Stimulated activated naive B cell treated with anti-CD40 and anti-IgM and Interleukin-4, amounts not matched to agents 10 μg/mL and 1 μg/mL and 100 μg/mL, for 72 hours (primary cell): Measurements from ENCODE around the gene NADSYN1.
A peak's percentile ranks its signal among the peaks of the same experiment; 100 is the strongest.
"Not testable (repeated sequence)": the region's sequence is repeated elsewhere in the genome, so short reads cannot be mapped to it uniquely, and the experiment has no call there.

ENCODE experiments used
- ATAC-seq, 2 donors: fragments of 150-1000 bp; cut with Tn5 transposase; replicated peaks; 2 replicates each; pipeline ENCODE4 v1.10.0; 2021; ENCODE audit warnings: moderate library complexity in 1 of 2
- DNase-seq: peaks from one replicate; pipeline ENCODE4 v3.0.0; 2021
- H3K27ac Mint-ChIP-seq: one replicate; pipeline ENCODE4 v1.8.0; 2022; ENCODE audit warnings: mild to moderate bottlenecking, mixed read lengths
- H3K27me3 Mint-ChIP-seq, 2 donors: one replicate each; pipeline ENCODE4 v1.8.0; 2022; ENCODE audit warnings: mixed read lengths in 2 of 2
- H3K36me3 Mint-ChIP-seq, 2 donors: one replicate each; pipeline ENCODE4 v1.8.0; 2022; ENCODE audit warnings: mixed read lengths in 2 of 2, mild to moderate bottlenecking in 1 of 2
- H3K4me1 Mint-ChIP-seq, 2 donors: one replicate each; pipeline ENCODE4 v1.8.0; 2022; ENCODE audit warnings: mixed read lengths in 2 of 2, mild to moderate bottlenecking in 1 of 2
- H3K4me3 Mint-ChIP-seq, 2 donors: one replicate each; pipeline ENCODE4 v1.8.0; 2022; ENCODE audit warnings: mild to moderate bottlenecking in 2 of 2, mixed read lengths in 2 of 2, moderate library complexity in 1 of 2
- H3K9me3 Mint-ChIP-seq, 2 donors: one replicate each; pipeline ENCODE4 v1.8.0; 2022; ENCODE audit warnings: mixed read lengths in 2 of 2, mild to moderate bottlenecking in 1 of 2

The NADSYN1 gene

DNA sequence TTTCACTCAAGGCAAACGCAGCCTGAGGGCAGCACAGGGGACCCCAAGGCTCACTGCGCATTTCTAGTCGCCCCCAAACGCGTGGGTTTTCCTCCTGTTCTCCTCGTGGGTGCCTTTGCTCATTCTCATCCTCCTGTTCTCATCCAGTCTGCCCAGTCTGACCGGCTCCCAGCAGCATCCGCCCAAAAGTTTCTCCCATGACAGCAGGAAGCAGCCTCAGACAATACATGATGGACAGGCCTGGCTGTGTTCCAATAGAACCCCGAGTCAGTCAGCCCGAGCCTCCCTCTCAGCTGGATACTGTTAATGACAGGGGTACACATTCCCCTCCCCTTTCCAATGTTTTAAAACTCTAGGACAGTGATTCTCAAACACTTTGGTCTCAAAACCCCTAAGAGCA lies 51.5 kb downstream of the NADSYN1 start:
- Mint-ChIP-seq H3K36me3 (peaks cover 65 to 82% of the 10 kb centered on the region in 2 donors), H3K27me3 (no peaks in the 10 kb centered on the region), H3K4me1 (peaks cover 3 to 7% of the 10 kb centered on the region in 2 donors), H3K4me3 (no peak overlapping the region), H3K9me3 (peaks cover 14 to 22% of the 10 kb centered on the region in 2 donors), H3K27ac (no peak overlapping the region)
- no peak for ATAC-seq
- DNase-seq: no peak

DNA sequence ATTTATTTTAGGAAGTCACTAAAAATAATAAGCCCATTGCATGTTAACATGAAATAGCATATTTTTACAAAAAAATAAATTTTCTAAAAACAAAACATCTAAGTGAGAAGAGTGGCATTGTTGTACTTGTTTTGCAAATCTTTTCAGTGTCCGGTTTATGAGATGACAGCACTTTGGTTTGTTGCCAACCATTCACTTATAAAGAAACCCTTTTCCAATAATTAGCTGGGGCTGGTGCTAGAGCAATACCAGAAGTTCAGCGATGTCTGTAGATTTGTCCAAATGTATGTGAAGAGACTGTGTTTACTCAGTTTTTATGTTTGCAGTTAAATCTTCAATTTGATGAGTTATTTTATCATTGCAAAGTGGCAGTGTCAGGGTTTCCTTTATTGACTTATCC lies 52.0 kb downstream of the NADSYN1 start:
- H3K27me3 Mint-ChIP-seq: no peaks in the 10 kb centered on the region
- peaks cover 3 to 7% of the 10 kb centered on the region in 2 donors for H3K4me1 Mint-ChIP-seq
- H3K4me3 Mint-ChIP-seq: no peak overlapping the region
- H3K27ac Mint-ChIP-seq: no peak overlapping the region
- DNase-seq (no peak), ATAC-seq (no peak)
- H3K36me3 Mint-ChIP-seq: peaks cover 63 to 84% of the 10 kb centered on the region in 2 donors
- H3K9me3 Mint-ChIP-seq: peaks cover 19 to 27% of the 10 kb centered on the region in 2 donors

DNA sequence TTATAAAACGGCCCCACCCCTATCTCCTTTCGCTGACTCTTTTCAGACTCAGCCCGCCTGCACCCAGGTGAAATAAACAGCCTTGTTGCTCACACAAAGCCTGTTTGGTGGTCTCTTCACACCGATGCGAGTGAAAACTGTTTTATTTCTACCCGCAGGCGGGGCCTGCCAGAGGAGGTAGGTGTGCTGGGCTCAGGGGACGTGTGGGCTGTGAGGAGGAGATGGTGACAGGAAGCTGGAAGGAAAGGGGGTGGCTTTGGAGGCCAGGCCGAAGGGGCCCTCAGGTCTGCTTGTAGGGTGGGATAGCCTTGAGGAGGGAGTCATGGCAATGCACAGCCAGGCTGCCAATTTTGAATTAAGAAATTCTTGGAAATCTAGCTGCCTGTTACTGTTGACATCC lies 52.8 kb downstream of the NADSYN1 start:
- DNase-seq (no peak), ATAC-seq (no peak)
- H3K4me1 Mint-ChIP-seq: peaks cover 3 to 7% of the 10 kb centered on the region in 2 donors
- no peaks in the 10 kb centered on the region for H3K27me3 Mint-ChIP-seq
- H3K36me3 Mint-ChIP-seq: peaks cover 55 to 78% of the 10 kb centered on the region in 2 donors
- no peak overlapping the region for H3K4me3 Mint-ChIP-seq
- H3K27ac Mint-ChIP-seq: no peak overlapping the region
- H3K9me3 Mint-ChIP-seq: peaks cover 19 to 29% of the 10 kb centered on the region in 2 donors

DNA sequence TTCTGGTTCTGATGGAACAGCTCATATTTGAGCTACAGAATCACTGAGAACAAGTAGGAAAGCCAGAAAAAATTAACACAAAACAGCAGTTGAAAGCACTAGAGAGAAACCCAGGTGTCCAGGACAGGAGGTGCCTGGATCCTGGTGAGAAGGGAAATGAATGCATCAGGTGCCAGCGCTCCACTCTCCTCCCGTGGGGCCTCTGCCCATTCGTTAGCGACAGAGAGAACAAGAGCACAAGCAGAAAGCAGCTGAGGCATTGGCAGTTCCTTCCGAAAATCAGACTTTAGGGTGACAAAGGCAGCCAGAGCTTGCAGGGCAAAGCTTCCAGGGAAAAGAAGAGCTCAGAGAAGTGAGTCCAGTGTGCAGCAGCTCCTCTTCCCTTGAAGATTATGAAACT lies 54.1 kb downstream of the NADSYN1 start:
- H3K27ac Mint-ChIP-seq: no peak overlapping the region
- DNase-seq: no peak
- peaks cover 3 to 7% of the 10 kb centered on the region in 2 donors for H3K4me1 Mint-ChIP-seq
- H3K36me3 Mint-ChIP-seq: peaks cover 50 to 68% of the 10 kb centered on the region in 2 donors
- H3K9me3 Mint-ChIP-seq: peaks cover 23 to 35% of the 10 kb centered on the region in 2 donors
- H3K27me3 Mint-ChIP-seq: no peaks in the 10 kb centered on the region
- ATAC-seq: no peak
- no peak overlapping the region for H3K4me3 Mint-ChIP-seq

DNA sequence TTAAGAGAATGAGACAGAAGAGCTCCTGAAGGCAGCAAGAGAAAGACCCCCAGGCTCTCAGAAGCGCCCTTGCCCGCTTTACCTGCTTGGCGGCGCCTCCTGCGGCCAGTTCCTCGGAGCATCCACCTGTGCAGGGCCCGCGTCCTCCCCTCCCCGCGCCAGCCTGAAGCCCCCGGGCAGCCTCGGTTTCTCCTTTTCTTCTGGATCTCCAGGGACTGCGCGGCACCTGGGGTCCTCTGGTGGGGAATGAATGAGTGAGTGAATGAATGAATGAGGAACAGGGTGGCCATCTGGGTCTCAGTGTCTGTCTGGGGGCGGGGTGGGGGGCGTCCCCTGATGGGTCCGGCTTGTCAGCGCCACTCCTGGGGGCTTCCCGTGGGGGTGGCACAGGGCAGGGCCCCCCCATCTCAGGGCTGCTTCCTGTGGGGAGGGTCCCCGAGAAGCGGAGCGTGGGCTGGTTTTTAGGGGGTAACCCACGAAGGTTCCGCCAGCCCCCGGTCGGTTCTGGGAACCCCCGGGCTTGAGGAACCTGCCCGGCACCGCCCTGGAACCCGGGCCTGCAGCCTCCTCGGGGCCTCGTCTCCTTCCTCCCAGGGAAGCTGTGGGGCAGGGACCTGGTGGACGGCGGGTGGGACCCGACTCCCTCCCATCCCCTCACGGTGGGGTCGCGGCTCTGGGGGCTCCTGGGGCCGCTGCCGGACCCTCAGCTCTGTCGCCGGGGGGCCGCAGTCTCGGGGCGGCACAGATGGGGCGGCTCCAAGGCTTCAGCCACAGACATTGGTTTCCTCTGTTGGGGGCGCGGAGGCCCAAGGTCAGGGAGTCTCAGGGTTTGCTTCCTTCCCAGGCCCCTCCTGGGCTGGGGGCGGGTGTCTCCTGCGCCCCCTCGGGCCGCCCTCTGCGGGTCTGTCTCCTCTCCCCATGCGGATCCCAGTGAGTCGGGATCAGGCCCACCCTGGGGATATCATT lies 65.8 kb downstream of the NADSYN1 start:
- Mint-ChIP-seq H3K27me3 (no peaks in the 10 kb centered on the region), H3K36me3 (peaks cover 3 to 5% of the 10 kb centered on the region in 2 donors), H3K9me3 (peaks cover 1 to 6% of the 10 kb centered on the region in 2 donors), H3K4me1 (no peaks in the 10 kb centered on the region), H3K27ac (no peak overlapping the region), H3K4me3 (no peak overlapping the region)
- DNase-seq (no peak), ATAC-seq (no peak)

DNA sequence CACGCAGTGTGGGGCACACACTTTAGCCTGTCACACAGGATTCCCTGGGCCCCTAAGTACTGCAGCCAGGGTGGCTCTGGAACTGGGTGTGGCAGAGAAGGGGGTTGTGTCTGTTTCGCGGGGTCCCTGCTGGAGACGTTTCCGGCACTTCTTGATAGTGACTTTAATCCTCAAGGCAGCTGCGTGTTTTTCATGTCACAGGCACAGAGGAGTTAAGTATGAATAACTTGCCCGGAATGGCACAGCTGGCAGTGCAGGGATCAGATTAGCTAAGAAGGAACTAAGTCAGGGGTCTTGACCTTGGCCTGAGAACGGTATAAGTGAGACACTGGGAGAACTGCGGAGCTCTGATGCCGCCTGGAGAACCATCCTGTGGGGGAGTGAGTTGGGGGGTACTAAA lies 66.5 kb downstream of the NADSYN1 start:
- Mint-ChIP-seq H3K27ac (no peak overlapping the region), H3K36me3 (peaks cover 2 to 5% of the 10 kb centered on the region in 2 donors), H3K9me3 (peaks cover 0 to 4% of the 10 kb centered on the region in 2 donors), H3K27me3 (no peaks in the 10 kb centered on the region), H3K4me3 (no peak overlapping the region), H3K4me1 (no peaks in the 10 kb centered on the region)
- no peak for ATAC-seq
- no peak for DNase-seq

DNA sequence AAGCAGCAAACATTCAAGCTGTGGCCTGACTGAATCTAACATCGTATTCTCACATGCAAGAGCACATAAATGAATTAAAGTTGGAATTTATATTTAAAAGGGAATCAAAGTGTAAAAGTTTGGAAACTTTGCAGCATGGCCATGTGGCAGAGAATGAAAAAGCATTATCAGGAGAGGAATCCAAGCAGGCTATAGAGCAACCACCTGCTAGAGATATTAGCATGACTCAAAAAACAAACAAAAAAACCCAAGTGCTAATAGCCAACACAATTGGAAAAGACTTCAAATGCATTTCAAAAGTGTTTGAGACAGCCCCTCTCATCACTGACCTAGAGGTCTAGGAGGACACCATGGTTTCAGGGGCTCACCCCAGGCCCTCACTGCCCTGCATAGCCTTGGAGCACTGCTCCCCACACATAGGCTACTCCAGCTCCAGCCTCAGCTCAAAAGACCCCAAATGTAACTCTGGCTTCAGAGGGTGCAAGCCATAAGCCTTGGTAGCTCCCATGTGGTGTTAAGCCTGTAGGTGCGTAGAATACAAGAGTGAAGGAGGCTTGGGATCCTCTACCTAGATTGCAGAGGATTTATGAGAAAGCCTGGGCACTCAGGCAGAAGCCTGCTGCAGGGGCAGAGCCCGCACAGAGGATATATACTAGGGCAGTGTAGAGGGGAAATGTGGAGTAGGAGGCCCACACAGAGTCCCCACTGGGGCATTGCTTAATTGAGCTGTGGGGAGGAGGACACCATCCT lies 72.4 kb downstream of the NADSYN1 start:
- H3K4me1 Mint-ChIP-seq: no peaks in the 10 kb centered on the region
- H3K27me3 Mint-ChIP-seq: peaks cover 3 to 11% of the 10 kb centered on the region in 2 donors
- no peak for DNase-seq
- H3K36me3 Mint-ChIP-seq: peaks cover 4 to 5% of the 10 kb centered on the region in 2 donors
- H3K9me3 Mint-ChIP-seq: peaks cover 0 to 4% of the 10 kb centered on the region in 2 donors
- no peak for ATAC-seq
- H3K4me3 Mint-ChIP-seq: no peak overlapping the region
- no peak overlapping the region for H3K27ac Mint-ChIP-seq

DNA sequence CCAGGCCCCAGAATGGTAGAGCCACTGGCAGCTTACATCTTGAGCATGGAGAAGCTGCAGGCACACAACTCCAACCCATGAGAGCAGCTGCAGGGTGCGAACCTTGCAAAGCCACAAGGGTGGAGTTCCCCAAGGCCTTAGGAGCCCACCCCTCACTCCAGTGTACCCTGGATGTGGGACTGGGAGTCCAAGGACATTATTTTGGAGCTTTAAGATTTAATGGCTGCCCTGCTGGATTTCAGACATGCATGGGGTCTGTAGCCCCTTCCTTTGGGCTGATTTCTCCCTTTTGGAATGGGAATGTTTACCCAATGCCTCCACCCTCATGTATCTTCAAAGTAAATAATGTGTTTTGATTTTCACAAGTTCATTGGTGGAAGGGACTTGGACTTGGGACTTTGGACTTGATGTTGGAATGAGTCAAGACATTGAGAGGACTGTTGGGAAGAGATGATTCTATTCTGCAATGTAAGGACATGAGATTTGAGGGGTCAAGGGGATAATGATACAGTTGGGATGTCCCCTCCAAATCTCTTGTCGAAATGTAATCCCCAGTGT lies 73.0 kb downstream of the NADSYN1 start:
- H3K27ac Mint-ChIP-seq: no peak overlapping the region
- H3K36me3 Mint-ChIP-seq: peaks cover 4 to 5% of the 10 kb centered on the region in 2 donors
- H3K4me1 Mint-ChIP-seq: peaks cover 3 to 6% of the 10 kb centered on the region in 2 donors
- no peak for ATAC-seq
- peaks cover 0 to 4% of the 10 kb centered on the region in 2 donors for H3K9me3 Mint-ChIP-seq
- H3K27me3 Mint-ChIP-seq: peaks cover 3 to 11% of the 10 kb centered on the region in 2 donors
- H3K4me3 Mint-ChIP-seq: no peak overlapping the region
- DNase-seq: no peak

DNA sequence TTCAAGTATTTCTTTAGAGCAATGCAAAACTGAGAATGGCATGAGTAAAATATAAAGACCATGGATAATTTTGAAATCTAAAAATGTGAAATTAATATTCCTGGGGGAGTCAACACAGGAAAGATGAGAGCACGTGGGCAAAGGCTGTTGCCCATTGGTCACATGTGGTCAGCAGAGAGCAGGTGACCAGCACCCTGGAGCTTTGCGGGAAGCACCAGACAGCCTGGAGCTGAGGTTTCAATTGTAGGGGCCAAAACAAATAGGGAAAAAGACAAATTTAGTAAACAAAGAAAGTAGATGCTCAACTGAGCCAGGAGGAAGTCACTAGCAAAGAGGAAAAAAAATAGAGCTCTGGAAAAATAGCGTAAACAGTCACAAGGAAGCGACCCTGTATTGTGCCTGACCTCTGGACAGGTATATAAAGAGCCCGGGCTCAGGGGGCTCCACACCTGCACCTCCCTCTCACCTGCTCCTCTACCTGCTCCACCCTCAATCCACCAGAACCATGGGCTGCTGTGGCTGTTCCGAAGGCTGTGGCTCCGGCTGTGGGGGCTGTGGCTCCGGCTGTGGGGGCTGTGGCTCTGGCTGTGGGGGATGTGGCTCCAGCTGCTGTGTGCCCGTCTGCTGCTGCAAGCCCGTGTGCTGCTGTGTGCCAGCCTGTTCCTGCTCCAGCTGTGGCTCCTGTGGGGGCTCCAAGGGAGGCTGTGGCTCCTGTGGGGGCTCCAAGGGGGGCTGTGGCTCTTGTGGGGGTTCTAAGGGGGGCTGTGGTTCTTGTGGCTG lies 74.0 kb downstream of the NADSYN1 start, which contains the start of gene KRTAP5-7:
TSS of gene KRTAP5-7 (plus strand) at position 472 of the 780 bp plus-strand sequence. CDS start at position 506, 34 bp downstream.
- peaks cover 3 to 11% of the 10 kb centered on the region in 2 donors for H3K27me3 Mint-ChIP-seq
- not testable (repeated sequence) for H3K4me3 Mint-ChIP-seq, H3K9me3 Mint-ChIP-seq, DNase-seq, H3K4me1 Mint-ChIP-seq, H3K36me3 Mint-ChIP-seq, H3K27ac Mint-ChIP-seq, ATAC-seq

DNA sequence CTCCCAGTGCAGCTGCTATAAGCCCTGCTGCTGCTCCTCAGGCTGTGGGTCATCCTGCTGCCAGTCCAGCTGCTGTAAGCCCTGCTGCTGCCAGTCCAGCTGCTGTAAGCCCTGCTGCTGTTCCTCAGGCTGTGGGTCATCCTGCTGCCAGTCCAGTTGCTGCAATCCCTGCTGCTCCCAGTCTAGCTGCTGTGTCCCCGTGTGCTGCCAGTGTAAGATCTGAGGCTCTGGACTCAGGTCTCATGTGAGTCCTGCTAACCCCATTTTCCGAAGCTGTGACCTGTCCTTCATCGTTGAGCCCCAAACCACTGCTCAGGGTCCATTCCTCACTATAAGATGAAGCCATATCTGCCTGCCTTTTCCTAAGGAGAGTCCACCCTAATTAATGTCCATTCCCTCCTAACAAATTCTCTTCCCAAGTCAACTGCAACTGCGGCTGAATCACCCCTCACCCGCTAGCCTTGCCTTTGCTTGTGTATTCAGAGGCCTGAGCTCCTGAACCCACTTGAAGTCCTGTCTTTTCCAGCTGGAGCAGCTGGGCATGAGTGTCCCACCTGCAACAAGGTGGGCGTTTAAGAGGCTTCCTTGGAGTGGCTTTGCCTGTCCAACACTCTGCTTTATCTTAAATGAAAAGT lies 74.7 kb downstream of the NADSYN1 start:
- Mint-ChIP-seq H3K9me3 (no peaks in the 10 kb centered on the region), H3K27ac (no peak overlapping the region), H3K36me3 (peaks cover 3 to 4% of the 10 kb centered on the region in 2 donors), H3K4me3 (no peak overlapping the region), H3K27me3 (peaks cover 3 to 11% of the 10 kb centered on the region in 2 donors), H3K4me1 (peaks cover 3 to 6% of the 10 kb centered on the region in 2 donors)
- DNase-seq (no peak), ATAC-seq (no peak)

DNA sequence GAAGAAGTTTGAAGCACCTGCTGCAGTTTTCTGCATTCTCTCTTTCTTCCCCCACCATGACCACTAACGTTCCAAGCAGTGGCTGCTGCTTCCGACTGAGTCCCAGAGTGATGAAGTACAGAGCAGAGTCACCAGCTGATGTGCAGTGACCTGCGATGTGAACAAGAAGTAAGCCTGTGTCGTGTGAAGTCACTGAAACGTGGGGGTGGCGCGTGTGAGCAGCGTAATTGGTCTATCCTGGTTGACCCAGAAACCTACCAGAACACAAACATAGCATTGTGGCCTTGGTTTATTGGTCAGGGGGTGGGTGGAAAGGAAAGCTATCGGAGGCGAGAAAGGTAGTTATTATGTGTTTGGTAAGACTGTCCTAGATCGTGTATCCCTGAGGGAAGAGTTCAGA lies 77.6 kb downstream of the NADSYN1 start:
- ATAC-seq (peak; percentile 51 to 55), DNase-seq (no peak)
- H3K4me3 Mint-ChIP-seq: no peak overlapping the region
- H3K27me3 Mint-ChIP-seq: peaks cover 3 to 11% of the 10 kb centered on the region in 2 donors
- H3K4me1 Mint-ChIP-seq: peaks cover 5 to 6% of the 10 kb centered on the region in 2 donors
- peaks cover 0 to 3% of the 10 kb centered on the region in 2 donors for H3K36me3 Mint-ChIP-seq
- no peak overlapping the region for H3K27ac Mint-ChIP-seq
- no peaks in the 10 kb centered on the region for H3K9me3 Mint-ChIP-seq

DNA sequence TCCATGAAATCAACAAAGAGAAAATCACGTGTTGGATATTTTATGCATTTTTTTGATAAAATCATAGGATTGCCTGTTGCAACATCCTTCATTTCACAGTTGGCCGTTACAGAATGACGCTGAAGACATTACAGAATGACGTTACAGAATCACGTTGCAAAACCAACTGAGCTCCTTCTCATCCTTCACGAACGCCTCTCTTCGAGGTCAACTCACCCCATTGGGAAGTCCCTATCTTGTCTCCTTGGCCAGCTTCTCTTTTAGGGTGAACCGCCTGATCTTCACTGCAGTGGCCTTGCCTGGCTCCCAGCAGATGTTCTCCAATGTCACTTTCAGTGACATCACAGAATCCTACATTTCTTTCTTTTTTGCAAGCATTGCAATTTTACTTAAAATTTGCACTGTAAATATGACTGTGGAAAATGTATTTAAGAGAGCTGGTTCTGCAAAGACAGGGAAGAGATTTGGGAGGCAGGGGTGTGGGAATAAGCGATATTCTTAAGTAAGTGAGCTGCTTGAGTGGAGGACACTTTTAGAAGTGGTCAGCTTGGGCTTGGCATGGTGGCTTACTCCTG lies 79.1 kb downstream of the NADSYN1 start:
- H3K27ac Mint-ChIP-seq: no peak overlapping the region
- H3K9me3 Mint-ChIP-seq: no peaks in the 10 kb centered on the region
- peaks cover 0 to 3% of the 10 kb centered on the region in 2 donors for H3K36me3 Mint-ChIP-seq
- peaks cover 0 to 6% of the 10 kb centered on the region in 2 donors for H3K27me3 Mint-ChIP-seq
- no peak for ATAC-seq
- DNase-seq: no peak
- H3K4me3 Mint-ChIP-seq: no peak overlapping the region
- peaks cover 5 to 6% of the 10 kb centered on the region in 2 donors for H3K4me1 Mint-ChIP-seq
